Activated T-cell treated with anti-CD3 and anti-CD28 coated beads, Interleukin-2, amount 50 U/mL, for 4 hours (primary cell): ENCODE measurements around the gene EFR3B. TPM values are rescaled to one million over a fixed set of nuclear protein-coding genes. Genes with fewer than 3 reads are reported as not detected.
A peak's percentile ranks its signal among the peaks of the same experiment; 100 is the strongest.

Source experiments
- ATAC-seq, 2 donors: fragments of 200-7000 bp; cut with Tn5 transposase; one replicate each; pipeline ENCODE4 v1.10.0; 2021
- DNase-seq: peaks from one replicate; pipeline ENCODE4 v3.0.0-alpha.2; 2020
- H3K27me3 Mint-ChIP-seq: one replicate; pipeline ENCODE4 v1.8.0; 2021; ENCODE audit warnings: low read depth, mixed read lengths
- H3K36me3 Mint-ChIP-seq: one replicate; pipeline ENCODE4 v1.8.0; 2022; ENCODE audit warnings: mixed read lengths; ENCODE audit not compliant: insufficient read depth
- H3K4me1 Mint-ChIP-seq: one replicate; pipeline ENCODE4 v1.8.0; 2021; ENCODE audit warnings: low read depth, mixed read lengths
- H3K4me3 Mint-ChIP-seq: one replicate; pipeline ENCODE4 v1.8.0; 2021; ENCODE audit warnings: mild to moderate bottlenecking, moderate library complexity, mixed read lengths
- H3K9me3 Mint-ChIP-seq: one replicate; pipeline ENCODE4 v1.8.0; 2021; ENCODE audit warnings: mixed read lengths
- total RNA-seq, 3 donors: library from RNA; stranded (reverse); gene quantifications; one replicate each; pipeline ENCODE4 v1.2.1, GENCODE V29; 2021

Gene EFR3B
- total RNA-seq, 3 donors from 2014 or later, result 0.37 to 0.56 (median 0.54) TPM

GRCh38 chr2:25201265-25201664, 159.4 kb downstream of the EFR3B start:
- Mint-ChIP-seq H3K27me3 (no peaks in the 10 kb centered on the region), H3K4me3 (no peak overlapping the region), H3K36me3 (no peaks in the 10 kb centered on the region), H3K4me1 (peaks cover 10% of the 10 kb centered on the region), H3K9me3 (no peaks in the 10 kb centered on the region)
- DNase-seq (no peak), ATAC-seq (no peak)

GRCh38 chr2:25201794-25202193, 159.9 kb downstream of the EFR3B start:
- H3K4me1 Mint-ChIP-seq, result peaks cover 10% of the 10 kb centered on the region
- no peaks in the 10 kb centered on the region for H3K36me3 Mint-ChIP-seq
- no peaks in the 10 kb centered on the region for H3K9me3 Mint-ChIP-seq
- H3K4me3 Mint-ChIP-seq, result no peak overlapping the region
- DNase-seq, result no peak
- ATAC-seq, result no peak
- no peaks in the 10 kb centered on the region for H3K27me3 Mint-ChIP-seq

GRCh38 chr2:25202275-25202674, 160.4 kb downstream of the EFR3B start:
- H3K36me3 Mint-ChIP-seq, result no peaks in the 10 kb centered on the region
- no peak overlapping the region for H3K4me3 Mint-ChIP-seq
- no peak for DNase-seq
- H3K27me3 Mint-ChIP-seq, result no peaks in the 10 kb centered on the region
- ATAC-seq, result no peak
- H3K4me1 Mint-ChIP-seq, result peaks cover 10% of the 10 kb centered on the region
- no peaks in the 10 kb centered on the region for H3K9me3 Mint-ChIP-seq

- Mint-ChIP-seq H3K4me3 (no peak overlapping the region), H3K36me3 (no peaks in the 10 kb centered on the region), H3K27me3 (no peaks in the 10 kb centered on the region), H3K9me3 (no peaks in the 10 kb centered on the region), H3K4me1 (peaks cover 12% of the 10 kb centered on the region)
- DNase-seq (no peak), ATAC-seq (peak; percentile 55 to 69)
Observed at GRCh38 chr2:25204190-25204838, 162.4 kb downstream of the EFR3B start.

- Mint-ChIP-seq H3K36me3 (no peaks in the 10 kb centered on the region), H3K4me3 (no peak overlapping the region), H3K4me1 (peaks cover 23% of the 10 kb centered on the region), H3K9me3 (no peaks in the 10 kb centered on the region), H3K27me3 (no peaks in the 10 kb centered on the region)
- ATAC-seq (no peak), DNase-seq (no peak)
Observed at GRCh38 chr2:25207078-25207545, 165.2 kb downstream of the EFR3B start.

Other genes starting within 250 kb of the EFR3B start
- 10 to 100 TPM; 17.6 to 21.6 (median 18.6) TPM for gene PTRHD1, start 248.7 kb upstream of the EFR3B start, total RNA-seq
- gene CENPO, start 248.7 kb upstream of the EFR3B start, total RNA-seq, result 10 to 100 TPM; 20.3 to 28.4 (median 28.0) TPM
- gene ADCY3, start 121.8 kb upstream of the EFR3B start, total RNA-seq, result 10 to 100 TPM; 68.7 to 83.7 (median 71.2) TPM
- gene DNAJC27, start 70.1 kb upstream of the EFR3B start, total RNA-seq, result 1 to 10 TPM; 3.3 to 3.8 (median 3.5) TPM
- gene POMC, start 126.5 kb downstream of the EFR3B start, total RNA-seq, result 1 to 10 TPM; 4.4 to 5.6 (median 5.2) TPM